Measurements from ENCODE around the gene GRM1. TPM values are rescaled to one million over a fixed set of nuclear protein-coding genes. Genes with fewer than 3 reads are reported as not detected.

GRM1 gene
- total and polyA plus RNA-seq, 2 experiments from 2014 or later, result 0.29 to 0.63 TPM

GRCh38 chr6:146202570-146202969, 173.7 kb downstream of the GRM1 start:
- Histone ChIP-seq H3K27ac (ENCODE audit: low read depth) (no peak overlapping the region), H2AFZ (no peak overlapping the region), H3K79me2 (replicated peaks; ENCODE audit: insufficient read depth) (no peaks in the 10 kb centered on the region), H3K4me1 (ENCODE audit: insufficient read depth) (no peaks in the 10 kb centered on the region), H3K9me2 (ENCODE audit: insufficient read depth) (peaks cover 3% of the 10 kb centered on the region; the same call in 1 of the 2 replicates), H3K4me3 (no peak overlapping the region), H3K4me2 (no peak overlapping the region), H4K20me1 (replicated peaks; ENCODE audit: insufficient read depth) (no peaks in the 10 kb centered on the region), H3K36me3 (ENCODE audit: insufficient read depth) (no peaks in the 10 kb centered on the region), H3F3A (replicated peaks; ENCODE audit: low read depth) (no peaks in the 10 kb centered on the region), H3K27me3 (ENCODE audit: insufficient read depth) (no peaks in the 10 kb centered on the region)
- Mint-ChIP-seq H3K4me3 (no peak overlapping the region), H3K27ac (no peak overlapping the region), H3K27me3 (ENCODE audit: insufficient read depth, low read depth, poor library complexity) (no peaks in the 10 kb centered on the region), H3K4me1 (no peaks in the 10 kb centered on the region), H3K36me3 (ENCODE audit: low read depth) (no peaks in the 10 kb centered on the region), H3K9me3 (no peaks in the 10 kb centered on the region)
- ATAC-seq (no peak), DNase-seq (ENCODE audit: low spot score) (no peak)
- TF ChIP-seq ZNF462 (CRISPR knock-in tag; IDR thresholded peaks at IDR 0.05), result no peak
- TF ChIP-seq, protein P1, sequence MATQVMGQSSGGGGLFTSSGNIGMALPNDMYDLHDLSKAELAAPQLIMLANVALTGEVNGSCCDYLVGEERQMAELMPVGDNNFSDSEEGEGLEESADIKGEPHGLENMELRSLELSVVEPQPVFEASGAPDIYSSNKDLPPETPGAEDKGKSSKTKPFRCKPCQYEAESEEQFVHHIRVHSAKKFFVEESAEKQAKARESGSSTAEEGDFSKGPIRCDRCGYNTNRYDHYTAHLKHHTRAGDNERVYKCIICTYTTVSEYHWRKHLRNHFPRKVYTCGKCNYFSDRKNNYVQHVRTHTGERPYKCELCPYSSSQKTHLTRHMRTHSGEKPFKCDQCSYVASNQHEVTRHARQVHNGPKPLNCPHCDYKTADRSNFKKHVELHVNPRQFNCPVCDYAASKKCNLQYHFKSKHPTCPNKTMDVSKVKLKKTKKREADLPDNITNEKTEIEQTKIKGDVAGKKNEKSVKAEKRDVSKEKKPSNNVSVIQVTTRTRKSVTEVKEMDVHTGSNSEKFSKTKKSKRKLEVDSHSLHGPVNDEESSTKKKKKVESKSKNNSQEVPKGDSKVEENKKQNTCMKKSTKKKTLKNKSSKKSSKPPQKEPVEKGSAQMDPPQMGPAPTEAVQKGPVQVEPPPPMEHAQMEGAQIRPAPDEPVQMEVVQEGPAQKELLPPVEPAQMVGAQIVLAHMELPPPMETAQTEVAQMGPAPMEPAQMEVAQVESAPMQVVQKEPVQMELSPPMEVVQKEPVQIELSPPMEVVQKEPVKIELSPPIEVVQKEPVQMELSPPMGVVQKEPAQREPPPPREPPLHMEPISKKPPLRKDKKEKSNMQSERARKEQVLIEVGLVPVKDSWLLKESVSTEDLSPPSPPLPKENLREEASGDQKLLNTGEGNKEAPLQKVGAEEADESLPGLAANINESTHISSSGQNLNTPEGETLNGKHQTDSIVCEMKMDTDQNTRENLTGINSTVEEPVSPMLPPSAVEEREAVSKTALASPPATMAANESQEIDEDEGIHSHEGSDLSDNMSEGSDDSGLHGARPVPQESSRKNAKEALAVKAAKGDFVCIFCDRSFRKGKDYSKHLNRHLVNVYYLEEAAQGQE (IDR thresholded peaks at IDR 0.05; ENCODE audit: unreplicated experiment), result peak; percentile 31
